GM23338 (cell line): ENCODE data around the gene RAB36. TPM values are rescaled to one million over a fixed set of nuclear protein-coding genes. Genes with fewer than 3 reads are reported as not detected.

Experiments
- ATAC-seq: fragments of 200-7000 bp; cut with Tn5 transposase; 3 replicates; pipeline ENCODE4 v1.9.1; 2020
- DNase-seq: peaks from one replicate; pipeline ENCODE4 v3.0.0-alpha.2; 2015; ENCODE audit warnings: low spot score
- H2AFZ ChIP-seq: fragments of 200-600 bp; sonication (generic); 2 replicates; pipeline ENCODE4 v1.8.0; 2016; ENCODE audit warnings: antibody characterized with exemption, mild to moderate bottlenecking, moderate library complexity
- H3F3A ChIP-seq: fragments of 200-600 bp; sonication (generic); replicated peaks from 2 replicates; pipeline ENCODE4 v1.8.0; 2017; ENCODE audit warnings: antibody characterized with exemption, mixed run types, low read depth
- H3K27ac ChIP-seq: fragments of 200-600 bp; sonication (generic); 2 replicates; pipeline ENCODE4 v1.6.1; 2016; ENCODE audit warnings: low read depth
- H3K27me3 ChIP-seq: fragments of 200-600 bp; sonication (generic); 2 replicates; pipeline ENCODE4 v1.8.0; 2016; ENCODE audit warnings: mild to moderate bottlenecking, mixed run types, moderate library complexity; ENCODE audit not compliant: insufficient read depth
- H3K36me3 ChIP-seq: fragments of 200-600 bp; sonication (generic); 2 replicates; pipeline ENCODE4 v1.8.0; 2016; ENCODE audit warnings: mild to moderate bottlenecking; ENCODE audit not compliant: insufficient read depth
- H3K4me1 ChIP-seq: fragments of 200-600 bp; sonication (generic); 2 replicates; pipeline ENCODE4 v1.8.0; 2016; ENCODE audit warnings: mild to moderate bottlenecking, moderate library complexity; ENCODE audit not compliant: insufficient read depth
- H3K4me2 ChIP-seq: fragments of 200-600 bp; sonication (generic); 2 replicates; pipeline ENCODE4 v1.7.1; 2017; ENCODE audit warnings: mixed run types
- H3K4me3 ChIP-seq: fragments of 200-600 bp; sonication (generic); 2 replicates; pipeline ENCODE4 v1.6.1; 2016; ENCODE audit warnings: mixed run types
- H3K79me2 ChIP-seq: fragments of 200-600 bp; sonication (generic); replicated peaks from 2 replicates; pipeline ENCODE4 v1.8.0; 2017; ENCODE audit warnings: mild to moderate bottlenecking; ENCODE audit not compliant: insufficient read depth
- H3K9me2 ChIP-seq: fragments of 200-600 bp; sonication (generic); 2 replicates; pipeline ENCODE4 v1.8.0; 2017; ENCODE audit not compliant: insufficient read depth
- H4K20me1 ChIP-seq: fragments of 200-600 bp; sonication (generic); replicated peaks from 2 replicates; pipeline ENCODE4 v1.8.0; 2017; ENCODE audit warnings: mild to moderate bottlenecking; ENCODE audit not compliant: insufficient read depth
- H3K27ac Mint-ChIP-seq: 2 replicates; pipeline ENCODE4 v1.8.0; 2020; ENCODE audit warnings: inconsistent platforms, mild to moderate bottlenecking, moderate library complexity, mixed read lengths
- H3K27me3 Mint-ChIP-seq: 3 replicates; pipeline ENCODE4 v1.8.0; 2022; ENCODE audit warnings: low read depth, mild to moderate bottlenecking, moderate library complexity, mixed read lengths, inconsistent platforms; ENCODE audit not compliant: insufficient read depth, poor library complexity
- H3K36me3 Mint-ChIP-seq: 3 replicates; pipeline ENCODE4 v1.8.0; 2021; ENCODE audit warnings: low read depth, mild to moderate bottlenecking, inconsistent platforms, moderate library complexity, mixed read lengths
- H3K4me1 Mint-ChIP-seq: 3 replicates; pipeline ENCODE4 v1.8.0; 2020; ENCODE audit warnings: mild to moderate bottlenecking, inconsistent platforms, mixed read lengths
- H3K4me3 Mint-ChIP-seq: 3 replicates; pipeline ENCODE4 v1.8.0; 2021; ENCODE audit warnings: moderate library complexity, mild to moderate bottlenecking, inconsistent platforms, mixed read lengths
- H3K9me3 Mint-ChIP-seq: 3 replicates; pipeline ENCODE4 v1.8.0; 2020; ENCODE audit warnings: moderate library complexity, mild to moderate bottlenecking, inconsistent platforms, mixed read lengths
- CREB1 ChIP-seq: fragments of 250-450 bp; sonication (Bioruptor Pico); IDR thresholded peaks from 2 replicates; pipeline ENCODE4 v1.5.0; 2020; ENCODE audit warnings: low read depth, mild to moderate bottlenecking, moderate library complexity
- ETS1 ChIP-seq: IDR thresholded peaks from 2 replicates; pipeline ENCODE4 v1.6.1; 2016; ENCODE audit warnings: antibody characterized with exemption
- EZH2phosphoT487 ChIP-seq: fragments of 200-600 bp; sonication (generic); IDR thresholded peaks from one replicate; pipeline ENCODE4 v1.8.1; 2018; ENCODE audit warnings: antibody characterized with exemption; ENCODE audit not compliant: unreplicated experiment
- JUNB ChIP-seq: IDR thresholded peaks from one replicate; pipeline ENCODE4 v1.6.1; 2016; ENCODE audit warnings: antibody characterized with exemption; ENCODE audit not compliant: unreplicated experiment
- NANOG ChIP-seq: IDR thresholded peaks from 2 replicates; pipeline ENCODE4 v1.6.1; 2016; ENCODE audit warnings: antibody characterized with exemption, borderline replicate concordance
- REST ChIP-seq: IDR thresholded peaks from one replicate; pipeline ENCODE4 v1.6.1; 2018; ENCODE audit warnings: antibody characterized with exemption; ENCODE audit not compliant: unreplicated experiment
- ZNF114 ChIP-seq: fragments of 250-450 bp; sonication (Bioruptor Pico); IDR thresholded peaks from 2 replicates; pipeline ENCODE4 v1.5.0; 2020; ENCODE audit warnings: mild to moderate bottlenecking, moderate library complexity
- ZNF331 ChIP-seq: fragments of 250-450 bp; sonication (Bioruptor Pico); IDR thresholded peaks from 2 replicates; pipeline ENCODE4 v1.5.0; 2020; ENCODE audit warnings: low read depth, mild to moderate bottlenecking, moderate library complexity
- ZNF462 ChIP-seq: fragments of 250-450 bp; sonication (Bioruptor Pico); IDR thresholded peaks from 2 replicates; pipeline ENCODE4 v1.5.0; 2020; ENCODE audit warnings: mild to moderate bottlenecking, moderate library complexity
- polyA plus RNA-seq: library from polyadenylated mRNA; unstranded; fragments of >200 nt; fragmentation: Nextera tagmentation; extraction: Ambion mirVana; gene quantifications from 2 replicates; pipeline ENCODE4 v1.2.1, GENCODE V29; 2016
- total RNA-seq: library from RNA; depleted of rRNA; stranded (reverse); fragments of >200 nt; shearing (Covaris generic); gene quantifications from 2 replicates; pipeline ENCODE4 v1.2.3, GENCODE V29; 2014

The RAB36 gene
- total and polyA plus RNA-seq, 2 experiments from 2014 or later = 0.58 to 1.2 TPM

GRCh38 chr22:23187871-23188700, 42.8 kb downstream of the RAB36 start (continued):
- TF ChIP-seq REST = no peak
- TF ChIP-seq JUNB = no peak

- H3K4me3 Mint-ChIP-seq = no peak overlapping the region
- ATAC-seq (no peak), DNase-seq (no peak)
- peaks cover 100% of the 10 kb centered on the region for H3K79me2 ChIP-seq
- H3K27me3 ChIP-seq = no peaks in the 10 kb centered on the region
- peaks cover 34% of the 10 kb centered on the region for H3K36me3 Mint-ChIP-seq
- peaks cover 58% of the 10 kb centered on the region for H3K4me1 Mint-ChIP-seq
- H3K4me3 ChIP-seq = no peak overlapping the region
- H3K4me2 ChIP-seq = no peak overlapping the region
- no peaks in the 10 kb centered on the region for H3K9me2 ChIP-seq
- H3F3A ChIP-seq = no peaks in the 10 kb centered on the region
- no peak overlapping the region for H3K27ac ChIP-seq
- peaks cover 14% of the 10 kb centered on the region for H3K27me3 Mint-ChIP-seq
- H3K4me1 ChIP-seq = peaks cover 48% of the 10 kb centered on the region
- no peak overlapping the region for H2AFZ ChIP-seq
- no peaks in the 10 kb centered on the region for H3K9me3 Mint-ChIP-seq
- H4K20me1 ChIP-seq = peaks cover 95% of the 10 kb centered on the region
- H3K27ac Mint-ChIP-seq = no peak overlapping the region
- no peaks in the 10 kb centered on the region for H3K36me3 ChIP-seq
- TF ChIP-seq ZNF462 (CRISPR knock-in tag) (no peak), ZNF114 (CRISPR knock-in tag) (no peak), NANOG (no peak), JUNB (no peak), REST (no peak), CREB1 (no peak), EZH2phosphoT487 (no peak), ETS1 (no peak), ZNF331 (CRISPR knock-in tag) (no peak)
Measured at GRCh38 chr22:23190526-23190925, 45.2 kb downstream of the RAB36 start.
